ENCODE results near the gene RBM18.

Gene RBM18

DNA sequence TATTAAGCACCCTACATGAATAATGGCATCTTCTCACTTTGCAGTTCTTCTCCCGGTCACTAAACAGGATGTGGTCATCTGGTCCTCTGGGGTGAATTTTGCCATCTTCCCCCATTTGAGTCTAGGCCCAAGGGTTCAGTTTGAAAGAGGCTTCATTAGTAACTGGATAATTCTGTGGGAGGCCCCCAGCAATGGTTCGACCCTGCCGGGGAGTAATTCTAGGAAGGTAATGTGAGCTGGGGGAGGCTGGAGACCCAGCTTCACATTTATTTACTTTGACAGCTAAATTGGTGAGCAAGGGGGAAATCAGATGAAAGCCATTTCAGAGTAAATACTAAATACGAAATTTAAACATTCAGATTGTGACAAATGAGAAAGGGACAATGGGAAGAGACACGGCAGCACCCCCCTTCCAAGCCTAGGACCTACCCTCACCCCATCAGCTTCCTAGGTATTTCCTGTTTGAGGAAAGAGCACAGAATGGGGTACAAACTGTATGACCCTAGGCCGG is 31.8 kb downstream of the RBM18 start:
- Histone ChIP-seq H3K9me3 (ENCODE audit: control insufficient read depth, insufficient read depth, low read length) (no peaks in the 10 kb centered on the region), H3K9ac (ENCODE audit: low read depth, low read length) (no peak overlapping the region), H3K27ac (ENCODE audit: low read depth, low read length) (no peak overlapping the region), H3K4me3 (ENCODE audit: low read depth, low read length) (no peak overlapping the region), H3K36me3 (ENCODE audit: control insufficient read depth, insufficient read depth, low read length) (no peaks in the 10 kb centered on the region), H3K27me3 (ENCODE audit: control insufficient read depth, insufficient read depth, low read length) (peaks cover 46% of the 10 kb centered on the region), H3K4me1 (ENCODE audit: control insufficient read depth, insufficient read depth, low read length) (peaks cover 11% of the 10 kb centered on the region; the same call in 1 of the 2 replicates)

DNA sequence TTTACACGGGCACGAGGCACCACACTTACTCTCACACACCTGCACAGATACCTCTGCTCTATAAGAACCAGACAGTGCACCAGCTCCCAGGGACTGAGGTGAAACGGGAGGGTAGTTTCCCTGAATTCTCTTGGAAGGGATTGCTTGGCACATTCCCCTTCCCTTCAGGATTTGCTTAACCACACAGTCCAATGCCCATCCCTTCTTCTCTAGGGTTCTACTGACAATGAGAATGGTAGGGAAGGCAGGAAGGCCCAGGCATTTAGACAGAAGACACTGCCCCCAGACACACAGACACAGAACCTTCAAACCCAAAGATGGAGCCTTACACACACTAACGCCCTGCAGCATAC is 35.2 kb downstream of the RBM18 start:
- H3K9me3 ChIP-seq (ENCODE audit: control insufficient read depth, insufficient read depth, low read length): no peaks in the 10 kb centered on the region
- H3K4me1 ChIP-seq (ENCODE audit: control insufficient read depth, insufficient read depth, low read length): peaks cover 29% of the 10 kb centered on the region; the same call in 1 of the 2 replicates
- no peak overlapping the region for H3K9ac ChIP-seq (ENCODE audit: low read depth, low read length)
- peaks cover 79% of the 10 kb centered on the region for H3K27me3 ChIP-seq (ENCODE audit: control insufficient read depth, insufficient read depth, low read length)
- H3K27ac ChIP-seq (ENCODE audit: low read depth, low read length): no peak overlapping the region
- peak overlapping the region; percentile 55; the same call in 1 of the 2 replicates for H3K4me3 ChIP-seq (ENCODE audit: low read depth, low read length)
- H3K36me3 ChIP-seq (ENCODE audit: control insufficient read depth, insufficient read depth, low read length): no peaks in the 10 kb centered on the region

DNA sequence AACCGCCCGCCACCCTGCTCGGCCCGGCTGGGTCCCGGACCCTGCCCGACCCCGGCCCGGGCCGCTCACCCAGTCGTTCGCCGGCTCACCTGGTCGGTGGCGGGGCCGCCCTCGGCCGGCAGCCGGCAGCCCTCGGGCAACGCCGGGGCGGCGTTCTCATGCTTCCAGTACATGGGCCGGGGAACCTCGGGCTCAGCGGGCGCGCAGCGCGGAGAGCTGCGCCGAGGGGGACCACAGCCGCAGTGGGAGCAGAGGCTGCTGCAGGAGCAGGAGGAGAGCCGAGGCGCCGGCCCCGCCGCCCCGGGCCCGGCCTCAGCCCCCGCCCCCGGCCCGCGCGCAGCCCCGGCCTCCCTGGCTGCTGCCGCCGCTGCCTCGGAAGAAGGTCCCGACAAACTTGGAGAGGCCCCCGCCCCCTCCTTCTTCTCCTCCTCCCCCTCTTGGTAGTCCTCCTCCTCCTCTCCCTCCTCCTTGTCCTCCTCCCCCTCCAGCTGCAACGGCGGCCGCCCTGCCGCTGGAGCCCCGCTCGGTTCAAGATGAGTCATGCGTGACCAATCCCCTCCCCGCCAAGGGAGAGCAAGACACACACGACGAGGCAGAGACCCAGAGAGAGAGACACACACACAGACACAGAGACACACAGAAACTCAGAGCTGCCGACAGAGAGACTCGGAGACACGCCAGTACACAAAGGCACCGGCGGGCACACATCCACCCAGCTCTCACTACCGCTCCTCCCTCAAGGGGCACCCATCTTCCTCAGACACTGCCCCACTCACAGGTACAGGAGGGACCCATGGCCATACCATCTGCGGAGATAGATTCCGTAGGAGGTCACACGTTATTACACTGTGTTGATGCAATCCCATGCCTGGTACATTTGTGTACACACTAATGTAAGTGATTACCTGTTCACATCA is 35.8 kb downstream of the RBM18 start, which contains the start of gene LHX6:
TSS of gene LHX6 (minus strand) at position 390 of the 917 bp plus-strand sequence. CDS start at position 173, 217 bp downstream.
- H3K9me3 ChIP-seq (ENCODE audit: control insufficient read depth, insufficient read depth, low read length): no peaks in the 10 kb centered on the region
- H3K36me3 ChIP-seq (ENCODE audit: control insufficient read depth, insufficient read depth, low read length): no peaks in the 10 kb centered on the region
- peaks cover 86% of the 10 kb centered on the region for H3K27me3 ChIP-seq (ENCODE audit: control insufficient read depth, insufficient read depth, low read length)
- no peak within 1 kb of the TSS for H3K9ac ChIP-seq (ENCODE audit: low read depth, low read length)
- H3K4me1 ChIP-seq (ENCODE audit: control insufficient read depth, insufficient read depth, low read length): peaks cover 29% of the 10 kb centered on the region; the same call in 1 of the 2 replicates
- no peak within 1 kb of the TSS for H3K27ac ChIP-seq (ENCODE audit: low read depth, low read length)
- peak within 1 kb of the TSS; percentile 55 for H3K4me3 ChIP-seq (ENCODE audit: low read depth, low read length)

DNA sequence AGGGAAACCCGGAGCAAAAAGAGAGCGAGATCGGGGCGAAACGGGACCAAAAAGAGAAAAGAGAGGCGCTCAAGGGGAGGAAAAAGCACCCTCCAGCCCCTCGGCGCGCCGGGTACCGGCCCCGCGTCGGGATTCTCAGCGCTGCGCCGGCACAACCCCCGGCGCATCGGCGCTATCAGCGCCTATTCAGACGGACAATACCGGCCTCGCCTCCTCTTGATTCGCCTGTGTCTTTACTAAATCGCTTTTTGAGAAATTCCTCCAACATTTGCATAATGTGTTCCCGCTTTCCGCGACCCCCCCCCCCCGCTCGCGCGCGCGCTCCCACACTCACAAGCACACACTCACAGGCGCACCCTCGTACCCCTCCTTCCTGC is 36.5 kb downstream of the RBM18 start:
- H3K9ac ChIP-seq (ENCODE audit: low read depth, low read length): no peak overlapping the region
- H3K4me3 ChIP-seq (ENCODE audit: low read depth, low read length): peak overlapping the region; percentile 55
- no peaks in the 10 kb centered on the region for H3K9me3 ChIP-seq (ENCODE audit: control insufficient read depth, insufficient read depth, low read length)
- no peaks in the 10 kb centered on the region for H3K36me3 ChIP-seq (ENCODE audit: control insufficient read depth, insufficient read depth, low read length)
- H3K27ac ChIP-seq (ENCODE audit: low read depth, low read length): no peak overlapping the region
- peaks cover 92% of the 10 kb centered on the region for H3K27me3 ChIP-seq (ENCODE audit: control insufficient read depth, insufficient read depth, low read length)
- peaks cover 29% of the 10 kb centered on the region; the same call in 1 of the 2 replicates for H3K4me1 ChIP-seq (ENCODE audit: control insufficient read depth, insufficient read depth, low read length)

DNA sequence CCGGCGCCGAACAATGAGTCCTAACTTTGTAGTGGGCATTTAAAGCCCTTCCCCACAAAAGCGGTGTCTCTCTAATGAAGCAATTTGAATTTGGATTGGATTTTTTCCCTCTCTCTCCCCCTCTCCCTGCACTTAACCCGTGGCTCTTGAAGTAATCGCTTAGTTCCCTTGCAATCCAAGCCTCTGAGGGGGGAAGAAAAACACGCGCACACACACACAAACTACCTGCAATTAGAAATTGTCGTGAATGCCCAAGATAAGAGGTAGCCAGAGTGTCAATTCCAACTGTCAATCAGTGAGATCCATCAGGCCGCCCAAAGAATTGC is 37.1 kb downstream of the RBM18 start:
- H3K4me3 ChIP-seq (ENCODE audit: low read depth, low read length): peak overlapping the region; percentile 36
- peaks cover 26% of the 10 kb centered on the region; the same call in 1 of the 2 replicates for H3K4me1 ChIP-seq (ENCODE audit: control insufficient read depth, insufficient read depth, low read length)
- no peak overlapping the region for H3K9ac ChIP-seq (ENCODE audit: low read depth, low read length)
- H3K27ac ChIP-seq (ENCODE audit: low read depth, low read length): no peak overlapping the region
- no peaks in the 10 kb centered on the region for H3K36me3 ChIP-seq (ENCODE audit: control insufficient read depth, insufficient read depth, low read length)
- peaks cover 99% of the 10 kb centered on the region for H3K27me3 ChIP-seq (ENCODE audit: control insufficient read depth, insufficient read depth, low read length)
- no peaks in the 10 kb centered on the region for H3K9me3 ChIP-seq (ENCODE audit: control insufficient read depth, insufficient read depth, low read length)

DNA sequence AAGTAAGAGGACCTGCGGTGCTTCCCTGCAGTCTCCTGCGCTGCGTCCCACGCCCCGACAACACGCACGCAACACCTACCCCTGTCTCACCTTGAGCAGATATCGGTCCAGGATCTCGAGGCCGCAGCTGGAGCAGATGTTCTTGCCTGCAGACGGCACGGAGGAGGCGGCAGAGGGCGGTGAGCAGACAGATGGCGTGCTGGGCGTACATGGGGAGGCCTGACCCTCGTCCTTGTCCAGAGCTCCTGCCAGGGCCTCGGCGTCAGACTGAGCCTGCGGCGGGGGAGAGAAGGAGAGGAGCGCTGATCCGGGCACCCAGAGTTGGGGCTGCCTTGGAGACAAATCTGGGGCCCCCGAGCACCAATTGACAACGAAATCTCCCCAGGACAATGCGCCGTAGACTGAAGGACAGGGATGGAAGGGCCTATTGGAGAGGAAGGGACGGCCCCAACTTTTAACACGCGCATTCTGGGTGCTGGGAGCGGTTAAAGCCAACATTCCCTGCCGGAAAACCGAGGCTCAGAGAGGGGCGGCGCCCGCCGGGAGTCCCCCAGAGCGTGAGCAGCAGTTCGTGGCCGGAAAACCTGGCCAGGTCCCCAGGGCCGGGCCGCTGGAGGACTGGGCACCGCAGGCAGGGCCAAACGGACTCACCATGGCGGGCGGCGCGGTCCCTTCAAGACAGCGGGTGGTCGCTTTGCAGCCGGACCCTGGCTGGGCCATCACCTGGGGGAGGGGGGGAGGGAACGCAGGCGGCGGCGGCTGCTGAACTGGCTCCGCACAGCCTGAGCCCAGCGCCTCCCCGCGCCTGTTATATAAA is 37.7 kb downstream of the RBM18 start:
- Histone ChIP-seq H3K9ac (ENCODE audit: low read depth, low read length) (no peak overlapping the region), H3K36me3 (ENCODE audit: control insufficient read depth, insufficient read depth, low read length) (no peaks in the 10 kb centered on the region), H3K27ac (ENCODE audit: low read depth, low read length) (no peak overlapping the region), H3K4me1 (ENCODE audit: control insufficient read depth, insufficient read depth, low read length) (peaks cover 26% of the 10 kb centered on the region; the same call in 1 of the 2 replicates), H3K9me3 (ENCODE audit: control insufficient read depth, insufficient read depth, low read length) (no peaks in the 10 kb centered on the region), H3K4me3 (ENCODE audit: low read depth, low read length) (peak overlapping the region; percentile 36), H3K27me3 (ENCODE audit: control insufficient read depth, insufficient read depth, low read length) (peaks cover 99% of the 10 kb centered on the region)

DNA sequence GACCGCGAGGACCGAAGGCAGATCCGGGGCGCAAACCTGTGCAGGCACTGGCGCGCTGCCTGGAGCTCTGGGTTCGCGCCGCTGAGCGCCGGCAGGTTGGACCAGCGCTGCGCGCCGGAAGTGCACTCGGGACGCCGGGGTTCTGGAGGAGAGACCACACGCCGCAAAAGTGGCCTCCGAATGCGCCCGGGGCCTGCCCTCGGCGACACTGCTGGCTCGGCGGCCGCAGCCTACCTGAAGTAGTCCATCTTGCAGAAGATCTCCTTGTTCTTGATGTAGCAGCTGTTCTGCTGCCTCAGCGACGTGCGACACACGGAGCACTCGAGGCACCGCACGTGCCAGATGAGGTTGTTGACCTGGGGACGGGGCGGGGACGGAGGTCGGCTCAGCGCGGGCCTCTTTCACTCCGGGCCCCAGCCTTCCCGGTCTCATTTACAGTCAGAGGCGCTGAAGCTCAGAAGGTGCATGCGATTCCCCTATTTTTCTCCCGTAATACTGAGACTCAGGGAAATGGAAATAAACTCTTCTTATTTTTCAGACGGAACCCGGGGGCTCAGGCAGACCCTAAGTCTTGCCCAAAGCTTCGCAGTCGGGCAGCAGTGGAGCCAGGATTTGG is 38.4 kb downstream of the RBM18 start:
- Histone ChIP-seq H3K9me3 (ENCODE audit: control insufficient read depth, insufficient read depth, low read length) (no peaks in the 10 kb centered on the region), H3K36me3 (ENCODE audit: control insufficient read depth, insufficient read depth, low read length) (no peaks in the 10 kb centered on the region), H3K4me3 (ENCODE audit: low read depth, low read length) (peak overlapping the region; percentile 36; the same call in 1 of the 2 replicates), H3K27me3 (ENCODE audit: control insufficient read depth, insufficient read depth, low read length) (peaks cover 99% of the 10 kb centered on the region), H3K9ac (ENCODE audit: low read depth, low read length) (no peak overlapping the region), H3K27ac (ENCODE audit: low read depth, low read length) (no peak overlapping the region), H3K4me1 (ENCODE audit: control insufficient read depth, insufficient read depth, low read length) (peaks cover 33% of the 10 kb centered on the region)

DNA sequence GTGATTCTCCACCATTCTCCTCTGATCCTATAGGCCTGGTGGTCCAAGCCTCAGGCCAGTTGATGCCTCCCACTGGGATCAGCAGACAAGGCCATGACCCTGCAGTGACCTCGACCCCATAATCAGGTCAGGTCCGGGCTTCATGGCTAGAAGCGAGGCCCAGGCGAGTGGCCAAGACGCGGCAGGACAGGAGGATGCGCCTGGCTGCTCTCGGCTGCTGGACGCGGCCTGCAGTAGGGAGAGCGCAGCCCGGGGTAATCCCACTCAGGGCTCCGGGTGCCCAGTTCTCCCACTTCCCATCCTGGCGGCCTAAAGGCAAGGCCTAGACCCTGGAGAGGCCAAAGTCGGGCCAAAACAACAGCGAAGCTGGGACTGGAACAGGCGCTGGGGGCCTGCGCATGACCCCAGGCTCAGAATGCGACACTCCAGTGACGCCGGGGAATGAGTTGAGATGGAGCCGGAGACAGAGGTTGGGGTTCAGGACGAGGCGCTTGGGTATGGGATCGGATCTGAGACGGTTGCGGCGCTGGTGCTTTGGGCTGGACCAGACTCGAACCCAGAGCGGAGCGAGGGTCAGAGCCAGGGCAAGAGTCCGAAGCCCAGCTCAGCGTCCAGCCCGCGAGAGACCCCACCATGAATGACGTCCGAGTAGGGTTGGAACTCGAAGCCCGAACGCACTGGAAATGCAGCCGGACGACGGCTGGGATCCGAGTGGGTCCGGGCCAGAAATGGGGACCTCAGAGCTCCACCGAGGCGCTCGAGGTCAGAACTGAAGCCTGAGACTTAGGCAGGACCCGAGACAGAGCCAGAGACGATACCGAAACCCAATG is 39.1 kb downstream of the RBM18 start:
- H3K4me1 ChIP-seq (ENCODE audit: control insufficient read depth, insufficient read depth, low read length): peaks cover 38% of the 10 kb centered on the region
- peaks cover 99% of the 10 kb centered on the region for H3K27me3 ChIP-seq (ENCODE audit: control insufficient read depth, insufficient read depth, low read length)
- H3K9ac ChIP-seq (ENCODE audit: low read depth, low read length): no peak overlapping the region
- no peaks in the 10 kb centered on the region for H3K36me3 ChIP-seq (ENCODE audit: control insufficient read depth, insufficient read depth, low read length)
- H3K4me3 ChIP-seq (ENCODE audit: low read depth, low read length): peak overlapping the region; percentile 36; the same call in 1 of the 2 replicates
- no peak overlapping the region for H3K27ac ChIP-seq (ENCODE audit: low read depth, low read length)
- H3K9me3 ChIP-seq (ENCODE audit: control insufficient read depth, insufficient read depth, low read length): no peaks in the 10 kb centered on the region

DNA sequence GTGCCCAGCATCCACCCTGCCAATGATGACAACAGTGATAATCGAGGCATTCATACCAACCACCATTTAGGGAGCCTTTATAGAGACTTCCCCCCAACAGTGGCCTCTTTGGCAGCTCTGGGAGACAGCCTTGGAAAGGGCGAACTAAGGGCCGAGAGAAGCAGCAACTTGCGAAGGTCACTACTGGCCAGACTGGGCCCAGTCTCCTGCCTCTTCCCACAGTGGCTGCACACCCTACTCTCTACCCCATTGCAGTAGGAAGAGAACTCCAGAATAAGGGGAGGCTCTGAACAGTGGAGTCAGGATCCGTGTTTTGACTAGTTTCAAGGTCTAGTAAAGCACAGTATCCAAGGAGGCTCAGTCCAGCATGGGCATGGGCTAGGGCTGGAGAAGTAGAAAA is 41.2 kb downstream of the RBM18 start:
- H3K27ac ChIP-seq (ENCODE audit: low read depth, low read length): no peak overlapping the region
- H3K9me3 ChIP-seq (ENCODE audit: control insufficient read depth, insufficient read depth, low read length): no peaks in the 10 kb centered on the region
- no peaks in the 10 kb centered on the region for H3K36me3 ChIP-seq (ENCODE audit: control insufficient read depth, insufficient read depth, low read length)
- H3K27me3 ChIP-seq (ENCODE audit: control insufficient read depth, insufficient read depth, low read length): peaks cover 99% of the 10 kb centered on the region
- peaks cover 47% of the 10 kb centered on the region for H3K4me1 ChIP-seq (ENCODE audit: control insufficient read depth, insufficient read depth, low read length)
- H3K4me3 ChIP-seq (ENCODE audit: low read depth, low read length): no peak overlapping the region
- H3K9ac ChIP-seq (ENCODE audit: low read depth, low read length): no peak overlapping the region

DNA sequence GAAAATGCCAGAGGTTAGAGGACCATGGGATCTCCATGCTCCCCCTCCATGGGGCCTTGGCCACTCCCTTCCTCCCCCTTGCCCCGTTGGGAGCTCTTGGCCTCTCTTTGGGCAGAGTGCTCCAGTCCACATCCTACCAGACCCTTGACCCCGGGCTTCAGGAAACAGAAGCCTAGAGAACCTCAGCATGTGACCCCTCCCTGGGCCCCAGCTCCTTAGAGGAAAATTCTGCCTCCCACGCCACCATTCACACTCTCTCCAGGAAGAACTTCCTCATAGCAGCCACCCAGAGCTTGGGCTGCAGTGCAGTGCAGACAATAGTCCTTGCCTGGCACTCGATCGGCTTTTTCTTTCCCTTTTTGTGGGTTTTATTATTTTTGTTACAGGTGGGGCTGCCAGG is 41.8 kb downstream of the RBM18 start:
- Histone ChIP-seq H3K9me3 (ENCODE audit: control insufficient read depth, insufficient read depth, low read length) (no peaks in the 10 kb centered on the region), H3K27ac (ENCODE audit: low read depth, low read length) (no peak overlapping the region), H3K36me3 (ENCODE audit: control insufficient read depth, insufficient read depth, low read length) (no peaks in the 10 kb centered on the region), H3K27me3 (ENCODE audit: control insufficient read depth, insufficient read depth, low read length) (peaks cover 100% of the 10 kb centered on the region), H3K4me1 (ENCODE audit: control insufficient read depth, insufficient read depth, low read length) (peaks cover 47% of the 10 kb centered on the region), H3K9ac (ENCODE audit: low read depth, low read length) (no peak overlapping the region), H3K4me3 (ENCODE audit: low read depth, low read length) (no peak overlapping the region)
